Stomach (tissue), 9 donors: ENCODE measurements around the gene CELSR1. TPM values are rescaled to one million over a fixed set of nuclear protein-coding genes. Genes with fewer than 3 reads are reported as not detected.

Experiments
- DNase-seq, 2 donors: peaks; one replicate each; pipeline versions ENCODE4 v3.0.0 to v3.0.0-alpha.2; 2013 to 2019
- H3K27ac ChIP-seq, 5 donors: fragments of 200-600 bp in 4 of 5; sonication (generic) in 4 of 5; one replicate each; pipeline ENCODE4 v1.5.1; 2013 to 2019; ENCODE audit warnings: mild to moderate bottlenecking in 1 of 5, moderate library complexity in 1 of 5
- H3K27me3 ChIP-seq, 3 donors: fragments of 200-600 bp; sonication (generic); one replicate each; pipeline ENCODE4 v1.5.1; 2017 to 2019; ENCODE audit warnings: mixed run types in 1 of 3
- H3K36me3 ChIP-seq, 4 donors: fragments of 200-600 bp; sonication (generic); 1 replicate in 3 of 4; 2 replicates in 1 of 4; pipeline ENCODE4 v1.5.1; 2016 to 2019
- H3K4me1 ChIP-seq, 4 donors: fragments of 200-600 bp; sonication (generic); one replicate each; pipeline ENCODE4 v1.5.1; 2016 to 2019
- H3K4me3 ChIP-seq, 4 donors: fragments of 200-600 bp; sonication (generic) in 3 of 4; one replicate each; pipeline ENCODE4 v1.5.1; 2016 to 2019; ENCODE audit warnings: mild to moderate bottlenecking in 1 of 4
- H3K9me3 ChIP-seq, 4 donors: fragments of 200-600 bp; sonication (generic); one replicate each; pipeline ENCODE4 v1.5.1; 2016 to 2019
- EP300 ChIP-seq: sonication (generic); formaldehyde crosslinking; IDR thresholded peaks from one replicate; pipeline ENCODE4 v1.6.1; 2017; ENCODE audit warnings: antibody characterized with exemption
- POLR2A ChIP-seq, 4 donors: fragments of 450-650 bp; IDR thresholded peaks; one replicate each; pipeline ENCODE4 v1.6.1; 2016; ENCODE audit warnings: antibody characterized with exemption in 4 of 4, control low read depth in 2 of 4, mild to moderate bottlenecking in 1 of 4, moderate library complexity in 1 of 4
- POLR2AphosphoS5 ChIP-seq, 3 donors: sonication (generic); formaldehyde crosslinking; IDR thresholded peaks; one replicate each; pipeline ENCODE4 v1.6.1; 2016; ENCODE audit warnings: antibody characterized with exemption in 3 of 3
- WGBS, 5 donors: extraction: QIAGEN DNeasy Blood & Tissue Kit in 3 of 5; methylation state at CpG; one replicate each; pipeline versions ENCODE4 v1.1.5 to v1.1.7; 2013 to 2018; 5-methylcytosine and 5-hydroxymethylcytosine counted together
- intact Hi-C: fragments of 100-400 bp; cut with DNase I; formaldehyde crosslinking; loops from one replicate; pipeline ENCODE4 v1.15.1; 2023; ENCODE audit warnings: low total_unique reads
- polyA plus RNA-seq, 3 donors: library from polyadenylated mRNA; stranded (reverse); fragments of 200-250 nt; gene quantifications; one replicate each; pipeline ENCODE4 v1.2.3, GENCODE V29; 2013
- total RNA-seq, 5 donors: library from RNA; depleted of rRNA; stranded (reverse); fragments of >200 nt; gene quantifications; one replicate each; pipeline versions ENCODE4 v1.1.0 to v1.2.3, GENCODE V29; 2014 to 2016
- TF ChIP-seq, protein P1 (sequence below), 7 experiments: fragments of 450-650 bp in 4 of 7; fragments of 200-600 bp in 3 of 7; sonication (generic) in 3 of 7; IDR thresholded peaks; one replicate each; pipeline ENCODE4 v1.5.1; 2016 to 2019; ENCODE audit warnings: antibody characterized with exemption in 7 of 7, control low read depth in 2 of 7, mild to moderate bottlenecking in 1 of 7
- donor health status: healthy with polysubstance abuse.
- donor health status: Bipolar disorder and iron deficiency.
- donor health status: healthy.

CELSR1 gene
- total and polyA plus RNA-seq, 8 donors: 0.29 to 78.2 (median 13.4) TPM

DNA sequence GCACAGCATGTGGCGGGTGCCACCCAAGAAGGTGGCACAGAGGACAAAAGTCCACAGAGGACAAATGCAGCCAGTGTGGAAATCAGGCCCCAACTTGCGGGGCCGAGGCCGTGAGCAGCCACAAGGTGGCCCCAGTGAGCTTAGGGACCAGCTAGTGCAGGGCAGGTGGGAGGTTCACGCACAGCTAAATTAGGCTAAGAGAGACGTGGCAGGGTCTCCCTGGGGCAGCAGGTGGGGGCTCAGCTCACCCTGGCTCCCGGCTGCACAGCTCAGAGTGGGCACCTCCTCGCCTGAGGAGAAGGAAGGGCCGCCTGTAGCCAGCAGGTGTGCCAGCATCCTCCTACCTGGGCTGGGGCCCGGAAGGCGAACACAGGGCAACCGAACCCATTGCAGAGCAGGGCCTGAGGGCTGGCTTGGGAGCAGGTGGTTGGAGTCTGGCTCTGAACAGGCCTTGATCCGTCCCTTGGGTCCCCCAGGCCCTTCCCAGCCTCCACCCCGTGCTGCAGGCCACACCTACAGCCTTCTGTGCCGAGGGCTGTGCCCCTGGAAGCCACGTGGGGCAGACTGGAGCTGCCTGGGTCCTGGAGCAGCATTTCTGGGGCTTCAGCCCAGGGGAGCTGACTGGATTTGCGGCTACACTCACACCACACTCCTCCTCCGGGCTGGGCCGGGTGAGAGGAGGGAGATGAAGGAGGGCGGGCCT, 26.1 kb upstream of the CELSR1 start:
- intact Hi-C loops: no loop called here
- H3K4me3 ChIP-seq: peak overlapping the region in 2 of 4 donors; percentile 4 to 15
- H3K27ac ChIP-seq: peak overlapping the region; percentile 49 to 79 (median 66)
- H3K9me3 ChIP-seq: no peaks in the 10 kb centered on the region
- TF ChIP-seq POLR2AphosphoS5 (IDR thresholded peaks at IDR 0.05) (peak in 1 of 3 donors; percentile 42), POLR2A (IDR thresholded peaks at IDR 0.05) (no peak), EP300 (no peak)
- TF ChIP-seq, protein P1, sequence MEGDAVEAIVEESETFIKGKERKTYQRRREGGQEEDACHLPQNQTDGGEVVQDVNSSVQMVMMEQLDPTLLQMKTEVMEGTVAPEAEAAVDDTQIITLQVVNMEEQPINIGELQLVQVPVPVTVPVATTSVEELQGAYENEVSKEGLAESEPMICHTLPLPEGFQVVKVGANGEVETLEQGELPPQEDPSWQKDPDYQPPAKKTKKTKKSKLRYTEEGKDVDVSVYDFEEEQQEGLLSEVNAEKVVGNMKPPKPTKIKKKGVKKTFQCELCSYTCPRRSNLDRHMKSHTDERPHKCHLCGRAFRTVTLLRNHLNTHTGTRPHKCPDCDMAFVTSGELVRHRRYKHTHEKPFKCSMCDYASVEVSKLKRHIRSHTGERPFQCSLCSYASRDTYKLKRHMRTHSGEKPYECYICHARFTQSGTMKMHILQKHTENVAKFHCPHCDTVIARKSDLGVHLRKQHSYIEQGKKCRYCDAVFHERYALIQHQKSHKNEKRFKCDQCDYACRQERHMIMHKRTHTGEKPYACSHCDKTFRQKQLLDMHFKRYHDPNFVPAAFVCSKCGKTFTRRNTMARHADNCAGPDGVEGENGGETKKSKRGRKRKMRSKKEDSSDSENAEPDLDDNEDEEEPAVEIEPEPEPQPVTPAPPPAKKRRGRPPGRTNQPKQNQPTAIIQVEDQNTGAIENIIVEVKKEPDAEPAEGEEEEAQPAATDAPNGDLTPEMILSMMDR (IDR thresholded peaks at IDR 0.05): peak in 5 of 7 experiments; percentile 67 to 82 (median 73)
- H3K4me1 ChIP-seq: peaks cover 9 to 20% (median 12%) of the 10 kb centered on the region in 4 donors
- no peaks in the 10 kb centered on the region for H3K27me3 ChIP-seq
- DNase-seq: peak; percentile 88 to 91
- 16 to 39% (median 21%) methylated on average over 11 to 20 of the region's 20 CpGs for WGBS, 5 donors
- no peaks in the 10 kb centered on the region for H3K36me3 ChIP-seq

DNA sequence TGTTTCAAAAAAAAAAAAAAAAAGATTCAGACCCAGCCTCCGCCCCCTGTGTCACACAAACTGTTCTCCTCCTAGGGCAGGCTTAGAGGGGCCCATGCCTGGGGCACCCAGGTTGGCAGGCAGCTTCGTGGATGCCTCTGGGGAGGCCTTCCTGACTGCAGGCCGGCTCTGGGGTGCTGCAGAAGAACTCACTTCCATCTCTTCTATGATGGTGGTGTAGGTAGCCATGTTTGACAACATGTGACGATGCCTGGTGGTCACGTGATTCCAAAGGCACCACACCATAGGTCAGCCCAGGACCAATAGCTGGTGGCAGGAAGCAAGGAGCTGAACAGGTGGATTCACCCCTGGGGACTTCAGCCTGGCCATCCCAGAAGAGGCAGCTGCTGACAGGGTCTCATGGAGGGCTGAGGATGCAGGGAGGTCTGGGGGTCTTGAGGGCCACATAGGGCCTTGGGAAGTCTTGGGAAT, 24.1 kb upstream of the CELSR1 start:
- Histone ChIP-seq H3K4me3 (no peak overlapping the region), H3K4me1 (peaks cover 9 to 31% (median 16%) of the 10 kb centered on the region in 4 donors), H3K27me3 (no peaks in the 10 kb centered on the region), H3K36me3 (no peaks in the 10 kb centered on the region), H3K27ac (no peak overlapping the region), H3K9me3 (no peaks in the 10 kb centered on the region)
- DNase-seq: peak in 1 of 2 donors; percentile 48
- intact Hi-C loops: no loop called here
- TF ChIP-seq POLR2A (IDR thresholded peaks at IDR 0.05): no peak
- TF ChIP-seq, protein P1 (IDR thresholded peaks at IDR 0.05): no peak
- no peak for TF ChIP-seq POLR2AphosphoS5 (IDR thresholded peaks at IDR 0.05)
- TF ChIP-seq EP300: no peak
- 85 to 92% (median 90%) methylated on average over 5 of the region's 5 CpGs for WGBS, 5 donors

DNA sequence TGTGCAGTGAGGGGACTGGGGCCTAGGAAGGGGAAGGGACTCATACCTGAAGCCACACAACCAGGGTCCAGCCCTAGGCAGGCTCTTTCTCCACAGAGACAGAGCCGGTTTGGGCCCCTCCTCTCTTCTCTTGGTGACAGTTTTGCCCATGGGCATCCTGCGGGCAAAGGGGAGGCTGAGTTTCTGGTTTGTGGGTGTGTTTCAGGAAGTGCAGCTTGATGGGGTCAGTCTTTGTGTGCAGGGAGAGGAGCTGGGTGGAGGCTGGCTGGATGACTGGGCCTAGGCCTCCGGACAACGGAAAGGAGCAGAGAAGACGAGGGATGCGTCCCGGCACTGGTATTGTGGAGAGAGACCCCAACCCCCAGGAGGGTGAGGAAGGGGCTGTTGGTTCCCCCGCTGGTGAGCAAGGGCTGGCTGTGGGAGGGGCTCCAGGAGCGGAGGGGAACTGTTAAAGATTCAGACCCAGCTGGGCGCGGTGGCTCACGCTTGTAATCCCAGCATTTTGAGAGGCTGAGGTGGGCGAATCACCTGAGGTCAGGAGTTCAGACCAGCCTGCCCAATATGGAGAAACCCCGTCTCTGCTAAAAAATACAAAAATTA, 23.4 kb upstream of the CELSR1 start:
- H3K9me3 ChIP-seq: no peaks in the 10 kb centered on the region
- peaks cover 9 to 31% (median 16%) of the 10 kb centered on the region in 4 donors for H3K4me1 ChIP-seq
- DNase-seq: no peak
- no peaks in the 10 kb centered on the region for H3K36me3 ChIP-seq
- intact Hi-C loops: no loop called here
- no peak overlapping the region for H3K4me3 ChIP-seq
- no peak overlapping the region for H3K27ac ChIP-seq
- no peak for TF ChIP-seq POLR2A (IDR thresholded peaks at IDR 0.05)
- no peak for TF ChIP-seq EP300
- TF ChIP-seq, protein P1 (IDR thresholded peaks at IDR 0.05): no peak
- TF ChIP-seq POLR2AphosphoS5 (IDR thresholded peaks at IDR 0.05): no peak
- 87 to 90% (median 89%) methylated on average over 14 of the region's 14 CpGs for WGBS, 5 donors
- no peaks in the 10 kb centered on the region for H3K27me3 ChIP-seq

DNA sequence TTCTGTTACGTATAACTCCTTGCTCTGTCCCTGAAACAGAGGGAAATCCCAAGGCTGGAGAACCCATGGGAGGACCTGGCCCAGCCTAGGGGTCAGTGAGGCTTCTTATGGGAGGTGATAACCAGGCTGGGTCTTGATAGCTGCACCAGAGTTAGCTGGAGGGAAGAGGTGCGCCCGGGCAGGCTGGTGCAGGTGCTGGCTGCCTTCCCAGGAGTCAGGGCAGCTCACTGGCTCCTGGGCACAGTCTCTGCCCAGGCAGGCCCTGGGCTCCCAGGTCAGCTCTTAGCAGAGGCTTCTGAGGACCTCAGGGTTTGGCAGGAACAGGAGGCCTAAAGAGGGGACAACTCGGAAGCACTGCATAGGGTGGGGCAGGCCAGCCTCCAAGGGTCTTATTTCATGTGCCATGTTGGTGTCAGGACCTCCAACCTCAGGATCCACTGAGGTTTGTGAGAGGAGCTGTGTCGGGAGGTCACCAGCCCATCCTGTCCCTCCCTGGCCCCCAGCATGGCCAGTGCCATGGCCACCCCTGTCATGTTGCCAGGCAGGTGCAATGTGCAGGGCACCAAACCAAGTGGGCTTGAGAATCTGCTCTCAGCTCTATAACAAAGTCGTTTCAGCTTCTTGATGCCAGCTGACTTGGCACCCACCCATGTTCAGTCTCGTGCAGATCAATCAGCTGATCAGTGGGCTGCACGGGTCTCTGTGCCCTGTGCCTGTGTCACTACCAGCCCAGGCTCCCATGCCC, 20.5 kb upstream of the CELSR1 start:
- no peaks in the 10 kb centered on the region for H3K27me3 ChIP-seq
- H3K36me3 ChIP-seq: no peaks in the 10 kb centered on the region
- intact Hi-C loops: no loop called here
- no peak overlapping the region for H3K4me3 ChIP-seq
- no peak overlapping the region for H3K27ac ChIP-seq
- TF ChIP-seq EP300: no peak
- TF ChIP-seq, protein P1 (IDR thresholded peaks at IDR 0.05): no peak
- TF ChIP-seq POLR2A (IDR thresholded peaks at IDR 0.05): no peak
- no peak for TF ChIP-seq POLR2AphosphoS5 (IDR thresholded peaks at IDR 0.05)
- peak; percentile 7 to 87 for DNase-seq
- peaks cover 0 to 4% (median 3%) of the 10 kb centered on the region in 4 donors for H3K9me3 ChIP-seq
- 38 to 66% (median 48%) methylated on average over 7 to 8 of the region's 8 CpGs for WGBS, 5 donors
- peaks cover 0 to 16% (median 4%) of the 10 kb centered on the region in 4 donors for H3K4me1 ChIP-seq
